Measurements from ENCODE around the gene ARMC6.

DNA sequence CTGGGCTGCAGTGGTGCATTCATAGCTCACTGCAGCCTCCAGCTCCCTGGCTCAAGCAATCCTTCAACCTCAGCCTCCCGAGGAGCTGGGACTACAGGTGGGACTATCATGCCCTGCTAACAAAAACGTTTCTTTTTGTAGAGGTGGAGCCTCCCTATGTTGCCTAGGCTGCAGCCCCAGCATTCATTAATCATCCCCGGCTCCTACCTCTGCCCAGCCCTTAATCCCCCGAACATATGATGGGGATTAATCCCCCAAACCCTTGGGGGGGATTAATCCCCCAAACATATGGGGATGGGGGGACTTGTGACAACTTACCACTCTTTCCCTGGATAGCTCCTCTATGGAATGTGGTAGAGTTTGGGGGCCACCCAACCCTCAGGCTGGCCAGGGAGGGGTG lies 45.9 kb upstream of the ARMC6 start:
- no peak for TF ChIP-seq POLR2A (IDR thresholded peaks at IDR 0.05)
- TF ChIP-seq, protein P1, sequence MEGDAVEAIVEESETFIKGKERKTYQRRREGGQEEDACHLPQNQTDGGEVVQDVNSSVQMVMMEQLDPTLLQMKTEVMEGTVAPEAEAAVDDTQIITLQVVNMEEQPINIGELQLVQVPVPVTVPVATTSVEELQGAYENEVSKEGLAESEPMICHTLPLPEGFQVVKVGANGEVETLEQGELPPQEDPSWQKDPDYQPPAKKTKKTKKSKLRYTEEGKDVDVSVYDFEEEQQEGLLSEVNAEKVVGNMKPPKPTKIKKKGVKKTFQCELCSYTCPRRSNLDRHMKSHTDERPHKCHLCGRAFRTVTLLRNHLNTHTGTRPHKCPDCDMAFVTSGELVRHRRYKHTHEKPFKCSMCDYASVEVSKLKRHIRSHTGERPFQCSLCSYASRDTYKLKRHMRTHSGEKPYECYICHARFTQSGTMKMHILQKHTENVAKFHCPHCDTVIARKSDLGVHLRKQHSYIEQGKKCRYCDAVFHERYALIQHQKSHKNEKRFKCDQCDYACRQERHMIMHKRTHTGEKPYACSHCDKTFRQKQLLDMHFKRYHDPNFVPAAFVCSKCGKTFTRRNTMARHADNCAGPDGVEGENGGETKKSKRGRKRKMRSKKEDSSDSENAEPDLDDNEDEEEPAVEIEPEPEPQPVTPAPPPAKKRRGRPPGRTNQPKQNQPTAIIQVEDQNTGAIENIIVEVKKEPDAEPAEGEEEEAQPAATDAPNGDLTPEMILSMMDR (IDR thresholded peaks at IDR 0.05), result no peak
